Frontal cortex (tissue), 4 donors: ENCODE results near the gene EME1. TPM values are rescaled to one million over a fixed set of nuclear protein-coding genes. Genes with fewer than 3 reads are reported as not detected.

Experiments used
- DNase-seq, 2 donors: peaks; one replicate each; pipeline ENCODE4 v3.0.0; 2012; ENCODE audit warnings: low spot score in 2 of 2
- FAIRE-seq: peaks from 2 replicates; lab custom pipeline; 2012; peaks lifted over from hg19 to GRCh38; lab: Jason Lieb, UNC
- total RNA-seq: library from RNA; depleted of rRNA; stranded (reverse); fragments of >200 nt; gene quantifications from one replicate; pipeline ENCODE4 v1.2.3, GENCODE V29; 2014
- donor health status: control.
- donor health status: control.
- donor health status: control.

Gene EME1
- total RNA-seq, 1 donor from 2014 or later, result 1.2 TPM

- FAIRE-seq (no peak), DNase-seq (peak; percentile 63 to 76)
Measured at GRCh38 chr17:50361561-50362480, 11.2 kb upstream of the EME1 start.

DNA sequence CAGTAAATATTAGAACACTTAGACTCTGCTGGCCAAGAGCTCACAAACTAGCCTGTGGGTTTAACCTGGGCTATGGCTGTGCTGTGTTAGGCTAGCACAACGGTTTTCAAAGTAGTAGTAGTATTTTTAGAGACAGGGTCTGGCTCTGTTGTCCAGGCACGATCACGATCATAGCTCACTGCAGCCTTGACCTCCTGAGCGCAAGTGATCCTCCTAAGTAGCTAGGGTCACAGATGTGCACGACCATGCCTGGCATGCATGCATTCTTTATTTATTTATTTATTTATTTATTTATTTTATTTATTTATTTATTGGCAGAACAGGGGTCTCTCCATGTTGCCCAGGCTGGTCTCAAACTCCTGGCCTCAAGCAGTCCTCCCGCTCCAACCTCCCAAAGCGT lies 10.4 kb upstream of the EME1 start:
- no peak for DNase-seq
- FAIRE-seq, result no peak

DNA sequence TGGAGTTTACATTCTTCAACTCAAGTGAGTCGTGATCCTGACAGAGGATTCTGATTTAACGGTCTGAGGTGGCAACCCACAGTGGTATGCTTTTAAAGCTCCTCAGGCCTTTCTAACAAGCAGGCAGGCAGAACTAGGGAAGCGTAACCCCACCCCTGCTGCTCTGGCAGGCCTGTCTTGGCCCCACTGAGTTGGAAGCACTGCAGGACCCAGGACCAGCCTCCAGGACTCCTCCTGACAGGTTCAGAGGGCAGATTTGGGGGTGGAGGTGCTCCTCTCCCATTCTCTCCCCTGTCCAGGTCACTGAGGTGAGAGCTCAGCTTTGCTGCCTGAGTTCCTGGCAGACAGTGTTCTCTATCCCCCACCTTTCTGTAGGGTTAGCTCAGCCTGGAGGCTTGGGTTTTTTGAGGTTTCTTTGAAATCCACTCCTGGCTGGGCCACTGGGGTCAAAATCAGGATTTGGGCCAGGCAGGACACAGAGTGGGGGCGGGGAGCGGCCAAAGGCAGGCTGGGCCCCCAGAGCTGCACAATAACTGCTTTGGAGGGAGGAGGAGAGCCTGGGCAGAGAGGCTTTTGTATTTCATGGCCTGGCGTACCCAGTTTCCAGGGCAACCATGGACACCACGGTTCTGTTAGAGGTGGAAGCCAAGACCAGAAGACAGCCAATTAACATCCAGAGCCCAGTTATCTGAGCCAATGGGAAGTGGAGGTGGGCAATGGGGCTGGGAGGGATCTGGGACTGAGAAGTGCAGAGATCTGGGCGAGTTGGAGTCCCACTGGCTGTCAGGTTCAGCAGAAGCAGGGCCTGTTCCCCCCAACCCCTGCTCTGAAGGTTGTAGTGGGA lies 9.6 kb upstream of the EME1 start:
- DNase-seq (peak; percentile 76 to 78), FAIRE-seq (no peak)

GRCh38 chr17:50364061-50364458 lies 9.0 kb upstream of the EME1 start:
- FAIRE-seq (no peak), DNase-seq (no peak)

- no peak for FAIRE-seq
- DNase-seq, result no peak
Measured at GRCh38 chr17:50364715-50365114, 8.3 kb upstream of the EME1 start.

- no peak for FAIRE-seq
- DNase-seq, result no peak
Measured at GRCh38 chr17:50365165-50365564, 7.9 kb upstream of the EME1 start.

DNA sequence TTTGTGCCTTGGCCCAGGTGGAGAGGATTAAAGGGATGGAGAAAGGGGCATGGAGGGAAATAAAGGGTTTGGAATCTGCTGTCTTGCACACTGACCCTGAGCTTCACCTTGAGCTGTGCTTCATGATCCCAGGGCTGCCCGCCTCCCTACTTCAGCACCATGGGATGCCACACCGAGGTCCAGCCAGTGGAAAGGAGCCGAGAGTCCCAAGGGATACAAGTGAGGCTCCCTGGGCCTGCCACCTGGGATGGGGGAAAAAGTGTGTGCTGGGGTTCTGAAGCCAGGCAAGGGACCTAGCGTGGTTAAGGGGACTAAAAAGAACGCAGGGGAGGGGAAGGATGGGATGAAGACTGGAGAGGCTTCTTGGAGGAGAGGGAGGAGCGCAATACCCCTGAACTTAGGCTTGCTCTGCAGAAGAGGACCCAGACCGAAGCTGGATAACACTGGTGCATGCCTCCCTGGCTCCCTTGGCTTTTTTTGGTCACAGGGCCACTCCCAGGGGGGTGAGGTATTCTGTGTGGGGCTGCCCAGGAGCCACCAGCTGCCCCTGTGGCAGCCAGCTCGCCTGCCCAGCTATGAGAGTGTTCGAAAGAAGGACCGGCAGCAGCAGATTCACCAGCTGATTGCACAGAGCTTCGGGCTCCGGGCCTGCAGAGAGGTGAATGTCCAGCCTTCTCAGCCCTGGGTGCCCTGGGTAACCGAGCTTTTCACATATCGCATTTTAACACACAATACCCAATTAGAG lies 7.2 kb upstream of the EME1 start:
- FAIRE-seq (no peak), DNase-seq (no peak)

GRCh38 chr17:50367401-50367800 lies 5.6 kb upstream of the EME1 start:
- no peak for FAIRE-seq
- no peak for DNase-seq

- FAIRE-seq, result no peak
- no peak for DNase-seq
Measured at GRCh38 chr17:50370052-50370451, 3.0 kb upstream of the EME1 start.

DNA sequence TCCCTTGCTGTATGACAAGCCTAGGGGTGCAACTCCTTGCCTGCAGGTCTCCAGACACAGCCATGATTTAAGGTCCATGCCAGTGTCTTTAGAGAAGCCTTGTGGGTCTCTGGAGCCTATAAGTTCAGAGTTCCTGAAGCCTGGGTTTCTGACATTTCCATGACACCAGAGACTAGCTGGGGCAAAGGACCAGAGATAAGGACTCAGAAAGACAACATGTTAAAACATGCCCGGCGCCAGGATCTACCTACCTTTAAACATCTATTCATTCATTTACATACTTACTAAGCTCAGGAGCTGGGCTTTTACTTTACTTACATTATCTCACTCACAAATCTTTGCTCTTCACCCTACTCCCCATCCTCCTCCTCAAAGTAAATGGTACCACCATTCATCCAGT lies 1.5 kb upstream of the EME1 start:
- DNase-seq (no peak), FAIRE-seq (no peak)

GRCh38 chr17:50372222-50372757 lies 739 bp upstream of the EME1 start:
- no peak for FAIRE-seq
- DNase-seq, result no peak

DNA sequence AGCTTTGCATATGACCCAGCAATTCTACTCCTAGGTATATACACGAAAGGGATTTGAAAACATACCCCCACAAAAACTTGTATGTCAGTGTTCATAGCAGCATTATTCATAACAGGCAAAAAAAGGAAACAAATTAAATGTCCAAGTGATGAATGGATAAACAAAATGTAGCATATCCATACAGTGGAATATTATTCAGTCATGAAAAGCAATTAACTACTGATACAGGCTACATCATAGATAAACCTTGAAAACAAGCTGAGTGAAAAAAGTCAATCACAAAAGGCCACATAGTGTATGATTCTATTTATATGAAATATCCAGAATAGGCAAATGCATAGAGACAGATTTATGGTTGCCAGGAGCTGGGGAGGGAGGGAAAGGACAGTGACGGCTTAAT lies 676 bp downstream of the EME1 start:
- FAIRE-seq, result no peak
- no peak for DNase-seq

DNA sequence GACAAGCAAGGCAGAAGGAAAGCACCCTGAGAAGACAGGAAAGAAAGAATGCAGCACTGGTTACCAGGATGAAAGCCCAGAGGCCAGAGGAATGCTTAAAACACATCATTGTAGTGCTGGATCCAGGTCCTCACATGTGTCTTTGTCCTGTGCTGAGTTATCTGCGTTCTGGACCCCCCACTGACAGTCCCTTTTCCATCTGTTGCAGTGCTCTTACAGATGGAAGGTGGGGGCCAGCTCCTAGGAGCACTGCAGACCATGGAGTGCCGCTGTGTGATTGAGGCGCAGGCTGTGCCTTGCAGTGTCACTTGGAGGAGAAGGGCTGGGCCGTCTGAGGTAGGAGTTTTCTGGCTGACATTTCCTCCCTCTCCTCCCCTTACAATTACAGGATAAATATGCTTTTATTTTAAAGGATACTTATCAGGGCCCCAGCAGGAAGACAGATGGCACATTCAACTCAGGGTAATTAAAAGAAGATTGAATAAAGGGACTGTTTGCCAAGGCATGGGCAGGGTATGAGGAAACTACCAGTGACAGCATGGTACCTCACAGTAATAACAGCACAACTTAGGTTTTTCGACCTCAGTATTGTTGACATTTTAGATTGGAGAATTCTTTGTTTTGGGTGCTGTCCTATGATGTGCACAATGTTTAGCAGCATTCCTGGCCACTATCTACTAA lies 3.0 kb downstream of the EME1 start:
- DNase-seq (no peak), FAIRE-seq (no peak)

DNA sequence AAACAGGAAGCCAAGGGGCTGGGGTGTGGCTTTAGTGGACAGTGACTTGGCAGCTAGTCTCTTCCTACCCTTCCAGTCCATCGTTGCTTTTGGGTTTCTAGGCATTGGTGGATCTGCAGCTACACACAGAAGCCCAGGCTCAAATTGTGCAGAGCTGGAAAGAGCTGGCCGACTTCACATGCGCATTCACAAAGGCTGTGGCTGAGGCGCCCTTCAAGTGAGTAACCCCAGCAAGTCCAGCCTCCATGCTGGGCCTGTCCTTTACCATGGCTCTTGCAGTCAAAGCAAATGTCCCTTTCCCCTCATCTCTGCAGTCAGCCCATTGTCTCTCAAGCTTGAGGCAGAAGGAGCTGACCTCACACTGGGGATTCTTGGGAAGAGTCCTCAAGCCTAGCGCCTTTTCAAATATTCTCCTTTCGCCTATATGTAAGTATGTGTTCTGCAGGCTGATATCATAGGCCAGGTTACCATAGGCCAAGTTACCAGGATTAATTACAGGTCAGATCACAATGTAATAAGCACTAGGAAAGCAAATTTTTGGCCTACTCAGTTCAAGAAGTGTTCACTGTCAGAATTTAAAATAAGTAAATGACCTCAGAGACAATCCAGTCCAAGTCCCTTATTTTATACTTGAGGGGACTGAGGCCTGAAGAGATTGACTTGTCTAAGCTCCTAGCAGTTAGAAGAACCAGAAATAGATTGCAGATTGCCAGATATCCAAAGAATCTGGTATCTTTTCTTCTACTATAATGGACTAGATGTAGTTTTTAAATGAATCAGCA lies 6.5 kb downstream of the EME1 start:
- FAIRE-seq (no peak), DNase-seq (no peak)

DNA sequence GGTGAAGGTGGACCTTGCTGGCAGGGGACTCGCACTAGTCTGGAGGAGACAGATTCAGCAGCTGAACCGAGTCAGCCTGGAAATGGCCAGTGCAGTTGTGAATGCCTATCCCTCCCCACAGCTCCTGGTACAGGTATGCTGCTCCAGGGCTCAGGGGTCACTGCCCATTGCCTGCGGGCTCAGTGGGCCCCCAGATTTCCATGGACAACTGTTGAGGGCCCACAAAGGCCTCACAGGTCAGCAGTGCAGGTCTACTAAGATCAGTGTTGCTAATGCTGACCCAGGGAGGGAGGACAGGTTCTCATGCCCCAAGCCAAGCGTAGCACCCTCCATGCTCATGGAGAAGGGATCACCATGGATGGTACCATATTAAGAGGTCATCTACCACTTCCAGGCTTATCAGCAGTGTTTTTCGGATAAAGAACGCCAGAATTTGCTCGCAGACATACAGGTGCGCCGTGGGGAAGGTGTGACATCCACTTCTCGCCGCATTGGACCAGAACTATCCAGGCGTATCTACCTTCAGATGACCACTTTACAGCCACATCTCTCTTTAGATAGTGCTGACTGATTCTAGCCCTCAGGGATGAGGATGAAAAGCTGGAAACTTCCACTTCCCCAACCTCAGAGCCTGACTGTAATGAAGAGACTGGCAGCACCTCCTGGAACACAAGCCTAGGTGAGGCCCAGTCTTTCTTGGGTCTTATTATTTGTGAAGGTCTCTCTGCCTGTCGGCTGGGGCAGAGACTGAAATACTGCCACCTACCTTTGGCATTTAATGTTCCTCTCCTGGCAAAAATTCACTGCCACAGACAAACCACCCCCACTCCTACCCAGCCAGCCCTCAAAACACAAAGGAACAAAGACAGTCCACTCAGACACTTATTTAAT lies 7.6 kb downstream of the EME1 start:
- no peak for FAIRE-seq

DNA sequence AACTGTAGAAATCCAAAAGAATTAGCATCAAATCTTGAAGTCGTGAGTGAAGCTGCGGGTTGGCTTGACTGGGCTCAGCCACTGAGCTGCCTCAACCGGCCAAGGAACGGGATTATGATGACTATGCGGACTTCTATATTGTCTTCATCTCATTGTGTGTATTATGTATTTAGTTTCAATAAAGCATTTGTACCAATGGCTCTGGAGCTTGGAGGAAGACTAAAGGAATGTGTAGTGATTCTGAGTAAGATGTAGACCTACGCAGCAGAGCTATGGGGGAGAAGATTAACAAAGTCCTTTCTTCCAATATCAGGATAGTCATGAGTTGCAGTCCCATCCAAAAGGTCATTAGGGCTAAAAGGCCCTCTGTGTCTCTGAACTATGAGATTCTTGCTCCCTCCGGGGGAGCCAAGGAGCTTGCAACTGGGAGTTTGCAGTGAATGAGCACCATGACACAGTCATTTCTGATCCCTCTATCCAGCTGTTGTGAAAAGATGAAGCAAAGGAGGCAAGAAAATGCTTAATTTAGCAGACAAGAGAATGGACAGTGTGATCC lies 8.3 kb downstream of the EME1 start:
- DNase-seq (no peak), FAIRE-seq (no peak)

More for the DNA sequence above, 7.6 kb downstream of the EME1 start:
- no peak for DNase-seq

GRCh38 chr17:50381920-50382319 lies 8.9 kb downstream of the EME1 start:
- DNase-seq (no peak), FAIRE-seq (no peak)
